ENCODE results near the gene MAGI1. TPM values are rescaled to one million over a fixed set of nuclear protein-coding genes. Genes with fewer than 3 reads are reported as not detected.

Gene MAGI1
- total and polyA plus RNA-seq, 4 donors = 5.0 to 69.2 (median 28.5) TPM

DNA sequence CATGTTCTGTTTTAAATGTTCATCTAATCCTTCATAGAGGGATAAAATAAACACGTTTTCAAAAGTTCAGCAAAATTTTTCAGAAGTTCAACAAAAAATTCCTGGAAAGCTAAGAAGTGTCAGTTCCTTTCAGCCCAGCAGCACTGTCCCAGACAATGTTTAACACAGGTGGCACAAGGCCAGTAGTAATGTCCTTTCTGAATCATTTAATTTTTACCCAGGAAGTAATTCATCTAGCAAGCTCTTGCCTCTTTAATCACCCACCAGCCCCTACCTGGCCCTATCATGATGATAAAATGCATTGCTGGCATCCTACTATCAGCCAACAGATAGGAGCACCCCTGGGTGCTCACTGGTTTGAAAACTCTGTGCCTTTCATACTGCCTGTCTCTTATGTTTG lies 723.8 kb downstream of the MAGI1 start:
- intact Hi-C loops (cut with DNase I) = no loop called here
- WGBS, 2 donors = 73 to 85% methylated on average over 1 of the region's 1 CpG
- no peaks in the 10 kb centered on the region for H3K27me3 ChIP-seq (ENCODE audit: control insufficient read depth in 1 of 2, insufficient read depth in 2 of 2, low read length in 1 of 2)
- H3K4me3 ChIP-seq (ENCODE audit: low read length in 2 of 2) = no peak overlapping the region
- no peaks in the 10 kb centered on the region for H3K9me3 ChIP-seq (ENCODE audit: control insufficient read depth, low read length)
- DNase-seq (no peak), ATAC-seq (ENCODE audit: low FRiP score) (no peak)
- H3K36me3 ChIP-seq (ENCODE audit: control insufficient read depth in 1 of 2, insufficient read depth in 2 of 2, low read length in 1 of 2) = no peaks in the 10 kb centered on the region
- H3K27ac ChIP-seq (ENCODE audit: low read depth in 1 of 2, low read length in 2 of 2) = no peak overlapping the region
- H3K4me1 ChIP-seq (ENCODE audit: control insufficient read depth in 1 of 2, insufficient read depth in 2 of 2, low read length in 2 of 2) = no peaks in the 10 kb centered on the region

DNA sequence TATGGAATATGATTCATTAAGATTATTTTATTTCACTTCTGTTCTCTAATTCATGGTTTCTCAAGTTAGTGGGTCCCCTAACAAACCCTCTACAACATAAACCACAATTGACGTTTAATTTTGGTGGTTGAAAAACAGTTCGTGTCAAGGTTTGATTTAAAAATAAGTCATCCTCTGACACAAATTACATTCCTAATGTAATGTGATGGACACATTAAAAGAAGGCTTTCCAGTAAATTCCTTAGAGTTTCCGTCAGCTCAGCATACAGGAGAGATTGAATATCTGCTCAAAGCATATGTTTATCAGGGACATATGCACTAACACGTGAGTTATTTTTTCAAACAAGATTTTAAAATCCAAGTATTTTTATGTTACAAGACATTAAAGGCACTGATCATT lies 724.4 kb downstream of the MAGI1 start:
- H3K4me3 ChIP-seq (ENCODE audit: low read length in 2 of 2) = no peak overlapping the region
- no peaks in the 10 kb centered on the region for H3K27me3 ChIP-seq (ENCODE audit: control insufficient read depth in 1 of 2, insufficient read depth in 2 of 2, low read length in 1 of 2)
- WGBS, 2 donors = 67 to 75% methylated on average over 4 of the region's 4 CpGs
- intact Hi-C loops (cut with DNase I) = no loop called here
- H3K27ac ChIP-seq (ENCODE audit: low read depth in 1 of 2, low read length in 2 of 2) = no peak overlapping the region
- DNase-seq (no peak), ATAC-seq (ENCODE audit: low FRiP score) (no peak)
- H3K9me3 ChIP-seq (ENCODE audit: control insufficient read depth, low read length) = no peaks in the 10 kb centered on the region
- H3K36me3 ChIP-seq (ENCODE audit: control insufficient read depth in 1 of 2, insufficient read depth in 2 of 2, low read length in 1 of 2) = no peaks in the 10 kb centered on the region
- no peaks in the 10 kb centered on the region for H3K4me1 ChIP-seq (ENCODE audit: control insufficient read depth in 1 of 2, insufficient read depth in 2 of 2, low read length in 2 of 2)

DNA sequence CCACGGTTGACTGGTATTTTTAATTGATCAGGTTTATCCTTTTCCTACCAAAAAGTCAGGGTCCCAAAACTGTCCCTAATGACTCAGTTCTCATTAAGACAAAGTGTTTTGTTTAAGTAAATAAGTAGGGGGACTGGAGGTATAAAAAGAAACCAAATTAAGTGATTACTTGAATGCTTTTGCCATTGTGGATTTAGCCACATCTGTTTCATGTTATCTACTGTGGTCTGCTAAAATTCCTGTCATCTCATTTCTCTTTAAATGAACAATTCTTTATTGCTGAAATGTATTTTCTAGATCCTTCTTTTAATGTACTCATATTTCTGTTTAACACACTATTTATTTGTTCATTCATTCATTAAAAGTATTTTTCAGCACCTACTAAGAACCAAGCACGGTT lies 725.1 kb downstream of the MAGI1 start:
- ATAC-seq (ENCODE audit: low FRiP score) = no peak
- no peaks in the 10 kb centered on the region for H3K4me1 ChIP-seq (ENCODE audit: control insufficient read depth in 1 of 2, insufficient read depth in 2 of 2, low read length in 2 of 2)

DNA sequence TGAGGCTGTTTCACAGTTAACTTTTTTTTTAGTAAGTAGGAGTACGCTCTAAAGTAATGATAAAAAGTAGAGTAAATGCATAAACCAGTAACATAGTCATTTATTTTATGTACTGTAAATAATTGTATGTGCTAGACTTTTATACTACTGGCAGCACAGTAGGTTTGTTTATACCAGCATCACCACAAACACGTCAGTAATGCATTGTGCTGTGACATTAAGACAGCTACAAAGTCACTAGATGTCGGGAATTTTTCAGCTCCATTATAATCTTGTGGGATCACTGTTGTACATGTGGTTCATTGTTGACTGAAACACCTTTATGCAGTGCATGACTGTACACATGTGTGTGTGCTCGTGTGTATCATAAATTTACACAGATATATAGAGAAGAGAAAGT lies 732.9 kb downstream of the MAGI1 start:
- Histone ChIP-seq H3K36me3 (ENCODE audit: control insufficient read depth in 1 of 2, insufficient read depth in 2 of 2, low read length in 1 of 2) (no peaks in the 10 kb centered on the region), H3K9me3 (ENCODE audit: control insufficient read depth, low read length) (peaks cover 1% of the 10 kb centered on the region), H3K4me1 (ENCODE audit: control insufficient read depth in 1 of 2, insufficient read depth in 2 of 2, low read length in 2 of 2) (no peaks in the 10 kb centered on the region), H3K27me3 (ENCODE audit: control insufficient read depth in 1 of 2, insufficient read depth in 2 of 2, low read length in 1 of 2) (no peaks in the 10 kb centered on the region), H3K4me3 (ENCODE audit: low read length in 2 of 2) (no peak overlapping the region), H3K27ac (ENCODE audit: low read depth in 1 of 2, low read length in 2 of 2) (no peak overlapping the region)
- no peak for DNase-seq
- intact Hi-C loops (cut with DNase I) = no loop called here
- 88 to 96% methylated on average over 4 of the region's 4 CpGs for WGBS, 2 donors
- no peak for ATAC-seq (ENCODE audit: low FRiP score)

More for the DNA sequence above, 725.1 kb downstream of the MAGI1 start:
- Histone ChIP-seq H3K9me3 (ENCODE audit: control insufficient read depth, low read length) (no peaks in the 10 kb centered on the region), H3K36me3 (ENCODE audit: control insufficient read depth in 1 of 2, insufficient read depth in 2 of 2, low read length in 1 of 2) (no peaks in the 10 kb centered on the region), H3K27ac (ENCODE audit: low read depth in 1 of 2, low read length in 2 of 2) (no peak overlapping the region), H3K4me3 (ENCODE audit: low read length in 2 of 2) (no peak overlapping the region), H3K27me3 (ENCODE audit: control insufficient read depth in 1 of 2, insufficient read depth in 2 of 2, low read length in 1 of 2) (no peaks in the 10 kb centered on the region)
- 72 to 83% methylated on average over 2 of the region's 2 CpGs for WGBS, 2 donors
- intact Hi-C loops (cut with DNase I) = no loop called here
- DNase-seq = no peak

Other genes with a start within 250 kb of the MAGI1 start
- gene SLC25A26, start 182.1 kb upstream of the MAGI1 start, total RNA-seq = 10 to 100 TPM; 16.2 to 17.5 TPM
- 10 to 100 TPM; 14.9 to 17.3 TPM for gene SLC25A26, start 182.1 kb upstream of the MAGI1 start, polyA plus RNA-seq